B cell (primary cell): Measurements from ENCODE around the gene HNRNPC. TPM values are rescaled to one million over a fixed set of nuclear protein-coding genes. Genes with fewer than 3 reads are reported as not detected.

ENCODE experiments used
- ATAC-seq: fragments of 200-7000 bp; cut with Tn5 transposase; one replicate; pipeline ENCODE4 v1.10.0; 2021; ENCODE audit warnings: low read depth, mild to moderate bottlenecking, moderate number of reproducible peaks, moderate library complexity
- CTCF ChIA-PET: fragments of 350-600 bp; sonication (Branson Sonifier 250); formaldehyde crosslinking; loops from one replicate; lab custom pipeline; 2021; ENCODE audit warnings: antibody characterized with exemption, inconsistent platforms; lab: Charles Lee
- POLR2A ChIA-PET: fragments of 350-600 bp; sonication (Branson Sonifier 250); formaldehyde crosslinking; loops from one replicate; lab custom pipeline; 2021; ENCODE audit warnings: antibody characterized with exemption; lab: Charles Lee
- DNase-seq: peaks from one replicate; pipeline ENCODE4 v3.0.0; 2013
- H2AFZ ChIP-seq: 2 replicates; pipeline ENCODE4 v1.6.1; 2012; ENCODE audit warnings: mild to moderate bottlenecking, low read depth, low read length; ENCODE audit not compliant: insufficient read depth, poor library complexity, severe bottlenecking
- H3K27ac ChIP-seq, 2 donors: 1 replicate in 1 of 2; 2 replicates in 1 of 2; pipeline ENCODE4 v1.5.1; 2012 to 2013; ENCODE audit warnings: low read length in 2 of 2, mild to moderate bottlenecking in 2 of 2, moderate library complexity in 1 of 2
- H3K27me3 ChIP-seq, 4 experiments: fragments of 200-600 bp in 1 of 4; sonication (generic) in 1 of 4; replicated peaks in 1 of 4; 1 replicate in 2 of 4; 2 replicates in 2 of 4; pipeline versions ENCODE4 v1.6.1 to v1.7.0; 2013 to 2016; ENCODE audit warnings: low read length in 3 of 4, mild to moderate bottlenecking in 2 of 4, mixed read lengths in 1 of 4, moderate library complexity in 1 of 4; ENCODE audit not compliant: insufficient read depth in 4 of 4, control insufficient read depth in 3 of 4; ENCODE audit errors: control extremely low read depth in 1 of 4
- H3K36me3 ChIP-seq, 2 experiments: replicated peaks in 1 of 2; 1 replicate in 1 of 2; 2 replicates in 1 of 2; pipeline versions ENCODE4 v1.6.1 to v1.7.1; 2013; ENCODE audit warnings: low read length in 1 of 2; ENCODE audit not compliant: insufficient read depth in 2 of 2, control insufficient read depth in 1 of 2; ENCODE audit errors: control extremely low read depth in 1 of 2, extremely low read depth in 1 of 2
- H3K4me1 ChIP-seq, 2 donors: fragments of 200-600 bp in 1 of 2; sonication (generic) in 1 of 2; 1 replicate in 1 of 2; 2 replicates in 1 of 2; pipeline versions ENCODE4 v1.5.1 to v1.6.1; 2013 to 2017; ENCODE audit warnings: low read length in 2 of 2; ENCODE audit not compliant: control insufficient read depth in 2 of 2, insufficient read depth in 2 of 2
- H3K4me2 ChIP-seq: replicated peaks from 2 replicates; pipeline ENCODE3; 2012; ENCODE audit warnings: mild to moderate bottlenecking, low read depth, low read length; ENCODE audit not compliant: poor library complexity, severe bottlenecking
- H3K4me3 ChIP-seq, 5 experiments: fragments of 200-600 bp in 1 of 5; sonication (generic) in 1 of 5; 1 replicate in 3 of 5; 2 replicates in 2 of 5; pipeline versions ENCODE4 v1.5.1 to v1.7.0; 2011 to 2016; ENCODE audit warnings: low read length in 4 of 5, mild to moderate bottlenecking in 4 of 5, low read depth in 2 of 5, control low read depth in 1 of 5, moderate library complexity in 1 of 5; ENCODE audit not compliant: insufficient read depth in 1 of 5; ENCODE audit errors: control extremely low read depth in 1 of 5, extremely low read depth in 1 of 5
- H3K79me2 ChIP-seq: fragments of 200-600 bp; sonication (generic); one replicate; pipeline ENCODE4 v1.6.0; 2016; ENCODE audit warnings: low read length; ENCODE audit not compliant: control insufficient read depth, insufficient read depth
- H3K9ac ChIP-seq: fragments of 200-600 bp; sonication (generic); 2 replicates; pipeline ENCODE4 v1.6.1; 2017; ENCODE audit warnings: mild to moderate bottlenecking, low read length, moderate library complexity
- H3K9me3 ChIP-seq, 3 donors: one replicate each; pipeline versions ENCODE4 v1.6.1 to v1.7.1; 2013; ENCODE audit warnings: low read length in 2 of 3; ENCODE audit not compliant: control insufficient read depth in 2 of 3, insufficient read depth in 1 of 3; ENCODE audit errors: control extremely low read depth in 1 of 3
- H4K20me1 ChIP-seq: 2 replicates; pipeline ENCODE4 v1.6.0; 2012; ENCODE audit warnings: mild to moderate bottlenecking, low read length; ENCODE audit not compliant: insufficient read depth, control insufficient read depth, poor library complexity, severe bottlenecking
- H3K27ac Mint-ChIP-seq: one replicate; pipeline ENCODE4 v1.8.0; 2021; ENCODE audit warnings: mixed read lengths
- H3K27me3 Mint-ChIP-seq: one replicate; pipeline ENCODE4 v1.8.0; 2021; ENCODE audit warnings: mixed read lengths
- H3K4me1 Mint-ChIP-seq: one replicate; pipeline ENCODE4 v1.8.0; 2021; ENCODE audit warnings: mixed read lengths
- H3K4me3 Mint-ChIP-seq: one replicate; pipeline ENCODE4 v1.8.0; 2021; ENCODE audit warnings: mixed read lengths
- H3K9me3 Mint-ChIP-seq: one replicate; pipeline ENCODE4 v1.8.0; 2022; ENCODE audit warnings: mixed read lengths; ENCODE audit not compliant: insufficient read depth
- CTCF ChIP-seq: fragments of 200-600 bp; IDR thresholded peaks from one replicate; pipeline ENCODE4 v1.8.0; 2022; ENCODE audit warnings: antibody characterized with exemption, mild to moderate bottlenecking
- EZH2 ChIP-seq: IDR thresholded peaks from 2 replicates; pipeline ENCODE4 v1.6.1; 2012; ENCODE audit warnings: borderline replicate concordance, low read depth, mild to moderate bottlenecking, moderate library complexity, low read length; ENCODE audit not compliant: insufficient read depth, poor library complexity, severe bottlenecking
- WGBS: methylation state at CpG from one replicate; pipeline ENCODE4 v1.1.5; 2013; ENCODE audit warnings: missing lambda C conversion rate; ENCODE audit not compliant: insufficient coverage; 5-methylcytosine and 5-hydroxymethylcytosine counted together
- intact Hi-C: fragments of 100-400 bp; cut with micrococcal nuclease; formaldehyde crosslinking; loops from one replicate; pipeline ENCODE4 v1.10.0; 2022
- polyA plus RNA-seq: library from polyadenylated mRNA; depleted of rRNA; stranded (reverse); fragments of >200 nt; gene quantifications from 2 replicates; pipeline ENCODE4 v1.2.3, GENCODE V29; 2012
- total RNA-seq, 2 donors: library from RNA; stranded (reverse); fragments of 120-200 nt in 1 of 2; gene quantifications; 1 replicate in 1 of 2; 2 replicates in 1 of 2; pipeline versions ENCODE4 v1.2.3 to v1.2.4, GENCODE V29; 2013 to 2022

The HNRNPC gene
- total and polyA plus RNA-seq, 2 donors (not counting 1 experiment from before 2014, with no cell fraction given) = 358 to 497 TPM

- TF ChIP-seq CTCF (no peak), EZH2 (no peak)
- Mint-ChIP-seq H3K9me3 (no peaks in the 10 kb centered on the region), H3K27me3 (no peaks in the 10 kb centered on the region)
Measured at GRCh38 chr14:21240417-21240816, 28.8 kb downstream of the HNRNPC start.

GRCh38 chr14:21238823-21239518, 30.3 kb downstream of the HNRNPC start:
- H3K27me3 ChIP-seq = no peaks in the 10 kb centered on the region

More at GRCh38 chr14:21240417-21240816, 28.8 kb downstream of the HNRNPC start:
- WGBS = no CpG with 5 or more reads among the region's 2 CpGs
- H3K4me3 Mint-ChIP-seq = no peak overlapping the region
- ATAC-seq = no peak
- H3K27ac ChIP-seq = no peak overlapping the region
- no peak overlapping the region for H3K27ac Mint-ChIP-seq
- ChIA-PET CTCF (interaction anchor here (0.7 to 1.7 kb wide), 2 partner anchors 25 to 730 kb away, joined by 4 to 5 read pairs; no protein-coding TSS in a partner anchor), POLR2A (no interaction called here)
- peaks cover 14 to 47% of the 10 kb centered on the region in 2 experiments for H3K36me3 ChIP-seq
- H3K4me1 ChIP-seq = peaks cover 0 to 5% of the 10 kb centered on the region in 2 donors
- H4K20me1 ChIP-seq = peaks cover 72% of the 10 kb centered on the region
- no peak overlapping the region for H3K4me2 ChIP-seq
- no peak for DNase-seq
- H3K9me3 ChIP-seq = no peaks in the 10 kb centered on the region
- intact Hi-C loops = loop anchor here (2.0 to 5.0 kb wide), 2 partner anchors 157 to 316 kb away; no protein-coding TSS in a partner anchor
- H3K4me3 ChIP-seq = no peak overlapping the region
- H3K79me2 ChIP-seq = peaks cover 99% of the 10 kb centered on the region
- no peaks in the 10 kb centered on the region for H3K27me3 ChIP-seq
- H3K9ac ChIP-seq = no peak overlapping the region
- H2AFZ ChIP-seq = no peak overlapping the region
- peaks cover 39% of the 10 kb centered on the region for H3K4me1 Mint-ChIP-seq

More at GRCh38 chr14:21238823-21239518, 30.3 kb downstream of the HNRNPC start:
- H3K4me2 ChIP-seq = no peak overlapping the region
- H2AFZ ChIP-seq = no peak overlapping the region
- Mint-ChIP-seq H3K27ac (no peak overlapping the region), H3K9me3 (no peaks in the 10 kb centered on the region), H3K27me3 (no peaks in the 10 kb centered on the region), H3K4me3 (no peak overlapping the region), H3K4me1 (peaks cover 51% of the 10 kb centered on the region)
- no peaks in the 10 kb centered on the region for H3K9me3 ChIP-seq
- peaks cover 99% of the 10 kb centered on the region for H3K79me2 ChIP-seq
- no peak for TF ChIP-seq CTCF
- no peak for TF ChIP-seq EZH2
- H3K4me3 ChIP-seq = no peak overlapping the region
- no peak for DNase-seq
- POLR2A ChIA-PET = no interaction called here
- H3K9ac ChIP-seq = no peak overlapping the region
- H4K20me1 ChIP-seq = peaks cover 87% of the 10 kb centered on the region
- peak overlapping the region in 1 of 2 donors; percentile 4 for H3K27ac ChIP-seq
- CTCF ChIA-PET = interaction anchor here (1.7 kb wide), 1 partner anchor 26 kb away, joined by 5 read pairs; no protein-coding TSS in a partner anchor
- peaks cover 0 to 5% of the 10 kb centered on the region in 2 donors for H3K4me1 ChIP-seq
- no peak for ATAC-seq
- 97% methylated on average over 4 of the region's 11 CpGs for WGBS
- intact Hi-C loops = no loop called here
- H3K36me3 ChIP-seq = peaks cover 15 to 42% of the 10 kb centered on the region in 2 experiments
